HUES6 (cell line): ENCODE results near the gene TEX2.

ENCODE experiments used
- H3K27ac ChIP-seq: 2 replicates; pipeline ENCODE4 v1.7.0; 2013; ENCODE audit warnings: low read depth, mild to moderate bottlenecking, low read length, inconsistent platforms
- H3K27me3 ChIP-seq: 2 replicates; pipeline ENCODE4 v1.6.1; 2013; ENCODE audit warnings: low read length; ENCODE audit not compliant: control insufficient read depth, insufficient read depth
- H3K36me3 ChIP-seq: 2 replicates; pipeline ENCODE4 v1.6.1; 2013; ENCODE audit warnings: low read length; ENCODE audit not compliant: control insufficient read depth, insufficient read depth
- H3K4me1 ChIP-seq: 2 replicates; pipeline ENCODE4 v1.6.1; 2013; ENCODE audit warnings: low read length; ENCODE audit not compliant: control insufficient read depth, insufficient read depth
- H3K4me3 ChIP-seq: 2 replicates; pipeline ENCODE4 v1.5.1; 2013; ENCODE audit warnings: low read depth, low read length
- H3K9ac ChIP-seq: one replicate; pipeline ENCODE4 v1.6.1; 2013; ENCODE audit warnings: mild to moderate bottlenecking, low read length
- H3K9me3 ChIP-seq: 2 replicates; pipeline ENCODE4 v1.6.1; 2013; ENCODE audit warnings: low read depth, low read length; ENCODE audit not compliant: control insufficient read depth, insufficient read depth

TEX2 gene

GRCh38 chr17:64234961-64235360, 28.1 kb downstream of the TEX2 start:
- H3K27me3 ChIP-seq: no peaks in the 10 kb centered on the region
- no peak overlapping the region for H3K9ac ChIP-seq
- H3K9me3 ChIP-seq: no peaks in the 10 kb centered on the region
- no peaks in the 10 kb centered on the region for H3K36me3 ChIP-seq
- peaks cover 10% of the 10 kb centered on the region; the same call in 1 of the 2 replicates for H3K4me1 ChIP-seq
- H3K4me3 ChIP-seq: no peak overlapping the region
- H3K27ac ChIP-seq: no peak overlapping the region

- Histone ChIP-seq H3K4me1 (peaks cover 10% of the 10 kb centered on the region; the same call in 1 of the 2 replicates), H3K9me3 (no peaks in the 10 kb centered on the region), H3K27ac (no peak overlapping the region), H3K36me3 (no peaks in the 10 kb centered on the region), H3K27me3 (no peaks in the 10 kb centered on the region), H3K9ac (no peak overlapping the region), H3K4me3 (no peak overlapping the region)
These were observed 30.4 kb downstream of the TEX2 start for GRCh38 chr17:64232466-64233262.

- H3K36me3 ChIP-seq: no peaks in the 10 kb centered on the region
- no peak overlapping the region for H3K4me3 ChIP-seq
- no peaks in the 10 kb centered on the region for H3K27me3 ChIP-seq
- no peak overlapping the region for H3K27ac ChIP-seq
- no peak overlapping the region for H3K9ac ChIP-seq
- H3K9me3 ChIP-seq: no peaks in the 10 kb centered on the region
- 0 out of 2 replicates have a peak, but pooled peaks cover 3% of the 10 kb centered on the region for H3K4me1 ChIP-seq
These were observed 31.4 kb downstream of the TEX2 start for GRCh38 chr17:64231567-64232141.

GRCh38 chr17:64230791-64231408, 32.2 kb downstream of the TEX2 start:
- no peaks in the 10 kb centered on the region for H3K9me3 ChIP-seq
- no peaks in the 10 kb centered on the region for H3K27me3 ChIP-seq
- no peak overlapping the region for H3K4me3 ChIP-seq
- H3K36me3 ChIP-seq: no peaks in the 10 kb centered on the region
- 0 out of 2 replicates have a peak, but pooled peaks cover 3% of the 10 kb centered on the region for H3K4me1 ChIP-seq
- no peak overlapping the region for H3K27ac ChIP-seq
- no peak overlapping the region for H3K9ac ChIP-seq

GRCh38 chr17:64229815-64230728, 33.0 kb downstream of the TEX2 start:
- Histone ChIP-seq H3K27ac (no peak overlapping the region), H3K4me1 (0 out of 2 replicates have a peak, but pooled peaks cover 3% of the 10 kb centered on the region), H3K4me3 (no peak overlapping the region), H3K9me3 (no peaks in the 10 kb centered on the region), H3K36me3 (no peaks in the 10 kb centered on the region), H3K9ac (no peak overlapping the region), H3K27me3 (no peaks in the 10 kb centered on the region)

GRCh38 chr17:64226132-64226531, 36.9 kb downstream of the TEX2 start:
- Histone ChIP-seq H3K9ac (no peak overlapping the region), H3K27ac (no peak overlapping the region), H3K36me3 (no peaks in the 10 kb centered on the region), H3K4me3 (no peak overlapping the region), H3K9me3 (no peaks in the 10 kb centered on the region), H3K4me1 (peaks cover 9% of the 10 kb centered on the region), H3K27me3 (no peaks in the 10 kb centered on the region)

- no peak overlapping the region for H3K27ac ChIP-seq
- peaks cover 9% of the 10 kb centered on the region for H3K4me1 ChIP-seq
- H3K4me3 ChIP-seq: no peak overlapping the region
These were observed 37.6 kb downstream of the TEX2 start for GRCh38 chr17:64225410-64225809.

GRCh38 chr17:64223931-64224629, 39.0 kb downstream of the TEX2 start:
- Histone ChIP-seq H3K27ac (no peak overlapping the region), H3K4me3 (no peak overlapping the region), H3K9ac (no peak overlapping the region), H3K36me3 (no peaks in the 10 kb centered on the region), H3K9me3 (no peaks in the 10 kb centered on the region), H3K4me1 (peaks cover 9% of the 10 kb centered on the region), H3K27me3 (no peaks in the 10 kb centered on the region)

More at GRCh38 chr17:64225410-64225809, 37.6 kb downstream of the TEX2 start:
- Histone ChIP-seq H3K27me3 (no peaks in the 10 kb centered on the region), H3K36me3 (no peaks in the 10 kb centered on the region), H3K9me3 (no peaks in the 10 kb centered on the region), H3K9ac (no peak overlapping the region)

- no peak overlapping the region for H3K9ac ChIP-seq
- H3K36me3 ChIP-seq: no peaks in the 10 kb centered on the region
- no peak overlapping the region for H3K4me3 ChIP-seq
- H3K9me3 ChIP-seq: no peaks in the 10 kb centered on the region
- H3K27ac ChIP-seq: no peak overlapping the region
- peaks cover 9% of the 10 kb centered on the region for H3K4me1 ChIP-seq
- H3K27me3 ChIP-seq: no peaks in the 10 kb centered on the region
These were observed 39.8 kb downstream of the TEX2 start for GRCh38 chr17:64223283-64223682.

- Histone ChIP-seq H3K36me3 (no peaks in the 10 kb centered on the region), H3K4me1 (peaks cover 18% of the 10 kb centered on the region), H3K9me3 (no peaks in the 10 kb centered on the region), H3K27ac (no peak overlapping the region), H3K4me3 (no peak overlapping the region), H3K27me3 (no peaks in the 10 kb centered on the region), H3K9ac (no peak overlapping the region)
These were observed 41.4 kb downstream of the TEX2 start for GRCh38 chr17:64221679-64222078.
